AG08395 (cell line): Measurements from ENCODE around the gene GFER.
"Not testable (repeated sequence)": the region's sequence is repeated elsewhere in the genome, so short reads cannot be mapped to it uniquely, and the experiment has no call there.

ENCODE experiments used
- DNase-seq: peaks from one replicate; pipeline ENCODE4 v3.0.0; 2012; ENCODE audit warnings: mixed read lengths, low spot score

GFER gene

GRCh38 chr16:2005646-2006045 lies 21.7 kb downstream of the GFER start:
- no peak for DNase-seq

GRCh38 chr16:2006317-2006716 lies 22.3 kb downstream of the GFER start:
- DNase-seq: no peak

GRCh38 chr16:2007081-2007836 lies 23.3 kb downstream of the GFER start:
- DNase-seq: no peak

GRCh38 chr16:2008009-2008526 lies 24.1 kb downstream of the GFER start:
- DNase-seq: peak; percentile 80

GRCh38 chr16:2008631-2009163 lies 24.7 kb downstream of the GFER start:
- peak; percentile 45 for DNase-seq

- DNase-seq: no peak
These were observed 25.2 kb downstream of the GFER start for GRCh38 chr16:2009164-2009711.

GRCh38 chr16:2009791-2010510 lies 26.0 kb downstream of the GFER start, which contains the start of gene ZNF598:
ZNF598 (minus strand) TSS chr16:2009821.
- DNase-seq: peak; percentile 95

- not testable (repeated sequence) for DNase-seq
These were observed 27.7 kb downstream of the GFER start for GRCh38 chr16:2011726-2012125.

- DNase-seq: no peak
These were observed 29.5 kb downstream of the GFER start for GRCh38 chr16:2013527-2013926.

GRCh38 chr16:2015117-2015946 lies 31.3 kb downstream of the GFER start:
- DNase-seq: no peak

GRCh38 chr16:2015947-2016208 lies 31.9 kb downstream of the GFER start:
- no peak for DNase-seq

- no peak for DNase-seq
These were observed 32.5 kb downstream of the GFER start for GRCh38 chr16:2016407-2016922.

- no peak for DNase-seq
These were observed 35.5 kb downstream of the GFER start, which contains the start of gene NPW for GRCh38 chr16:2019518-2019920. NPW (plus strand) TSS chr16:2019785.

- DNase-seq: no peak
These were observed 36.2 kb downstream of the GFER start for GRCh38 chr16:2019921-2020831.

GRCh38 chr16:2022723-2023091 lies 38.7 kb downstream of the GFER start:
- no peak for DNase-seq

GRCh38 chr16:2023092-2024031 lies 39.4 kb downstream of the GFER start:
- DNase-seq: peak; percentile 96

- no peak for DNase-seq
These were observed 40.0 kb downstream of the GFER start for GRCh38 chr16:2024032-2024420.

GRCh38 chr16:2025251-2025650 lies 41.3 kb downstream of the GFER start:
- no peak for DNase-seq

GRCh38 chr16:2025878-2026460 lies 42.0 kb downstream of the GFER start:
- no peak for DNase-seq
